HCT116 (cell line): ENCODE data around the gene LRRIQ3. TPM values are rescaled to one million over a fixed set of nuclear protein-coding genes. Genes with fewer than 3 reads are reported as not detected.

Experiments
- total RNA-seq: library from RNA; stranded (reverse); gene quantifications from one replicate; pipeline ENCODE4 v1.2.1, GENCODE V29; 2021; ENCODE audit not compliant: unreplicated experiment

The LRRIQ3 gene
- total RNA-seq, 1 experiment from 2014 or later = 1.1 TPM

Other genes starting within 250 kb of the LRRIQ3 start
- 12.0 TPM for gene FPGT, start 66 bp upstream of the LRRIQ3 start, total RNA-seq
- 0.49 TPM for gene TNNI3K, start 37.2 kb upstream of the LRRIQ3 start, total RNA-seq